Epithelial cell of proximal tubule (primary cell): ENCODE results near the gene SH2D1B. TPM values are rescaled to one million over a fixed set of nuclear protein-coding genes. Genes with fewer than 3 reads are reported as not detected.
"Not testable (repeated sequence)": the region's sequence is repeated elsewhere in the genome, so short reads cannot be mapped to it uniquely, and the experiment has no call there.

ENCODE experiments used
- DNase-seq: peaks from one replicate; pipeline ENCODE4 v3.0.0-alpha.2; 2011; ENCODE audit warnings: low read depth
- H3K4me3 ChIP-seq: 2 replicates; pipeline ENCODE4 v1.5.1; 2011; ENCODE audit warnings: low read depth, mild to moderate bottlenecking, low read length
- CTCF ChIP-seq: conservative IDR thresholded peaks from 2 replicates; pipeline ENCODE4 v1.5.1; 2012; ENCODE audit warnings: low read depth, mild to moderate bottlenecking, low read length
- total RNA-seq: library from RNA; depleted of rRNA; stranded (reverse); fragments of >200 nt; gene quantifications from 2 replicates; pipeline ENCODE4 v1.2.3, GENCODE V29; 2015

The SH2D1B gene
- total RNA-seq, 1 donor from 2014 or later: 0.23 TPM

GRCh38 chr1:162422662-162423375, 10.9 kb upstream of the SH2D1B start:
- H3K4me3 ChIP-seq: no peak overlapping the region

GRCh38 chr1:162421258-162422164, 9.6 kb upstream of the SH2D1B start:
- no peak for TF ChIP-seq CTCF
- DNase-seq: no peak
- no peak overlapping the region for H3K4me3 ChIP-seq

More at GRCh38 chr1:162422662-162423375, 10.9 kb upstream of the SH2D1B start:
- no peak for TF ChIP-seq CTCF
- DNase-seq: no peak

- H3K4me3 ChIP-seq: no peak overlapping the region
- no peak for DNase-seq
- TF ChIP-seq CTCF: no peak
These were observed 8.2 kb upstream of the SH2D1B start for GRCh38 chr1:162420120-162420519.

- not testable (repeated sequence) for DNase-seq, H3K4me3 ChIP-seq
These were observed 7.6 kb upstream of the SH2D1B start for GRCh38 chr1:162419450-162419931.

GRCh38 chr1:162418584-162418983, 6.6 kb upstream of the SH2D1B start:
- not testable (repeated sequence) for DNase-seq, H3K4me3 ChIP-seq

- TF ChIP-seq CTCF: no peak
- H3K4me3 ChIP-seq: no peak overlapping the region
- no peak for DNase-seq
These were observed 5.7 kb upstream of the SH2D1B start for GRCh38 chr1:162417650-162418049.

GRCh38 chr1:162416909-162417308, 5.0 kb upstream of the SH2D1B start:
- H3K4me3 ChIP-seq: no peak overlapping the region
- DNase-seq: no peak
- no peak for TF ChIP-seq CTCF

- DNase-seq: no peak
- TF ChIP-seq CTCF: no peak
- no peak overlapping the region for H3K4me3 ChIP-seq
These were observed 4.3 kb upstream of the SH2D1B start for GRCh38 chr1:162416215-162416614.
